MM.1S (cell line): ENCODE measurements around the gene PRAMEF33.
"Not testable (repeated sequence)": the region's sequence is repeated elsewhere in the genome, so short reads cannot be mapped to it uniquely, and the experiment has no call there.

Experiments
- CTCF ChIP-seq: fragments of 300-600 bp; sonication (generic); IDR thresholded peaks from 2 replicates; pipeline ENCODE4 v1.5.1; 2016; ENCODE audit warnings: antibody characterized with exemption, low read length, mixed read lengths
- EZH2phosphoT487 ChIP-seq: fragments of 300-600 bp; sonication (generic); IDR thresholded peaks from 2 replicates; pipeline ENCODE4 v1.6.1; 2018; ENCODE audit warnings: antibody characterized with exemption, low read length

GRCh38 chr1:13347034-13347433, 43.7 kb downstream of the PRAMEF33 start, which contains the start of gene PRAMEF14:
- TF ChIP-seq CTCF, EZH2phosphoT487: not testable (repeated sequence)
